GM11168 (cell line): Measurements from ENCODE around the gene SERINC1.

ENCODE experiments used
- in situ Hi-C: fragments of 300-500 bp; cut with MboI; formaldehyde crosslinking; loops from one replicate; pipeline ENCODE4 v1.12.0; 2022; ENCODE audit warnings: low sequenced_read_pairs; ENCODE audit not compliant: unreplicated experiment

Gene SERINC1

GRCh38 chr6:122399348-122400120, 72.1 kb downstream of the SERINC1 start, which contains the start of gene HSF2:
HSF2 (plus strand) TSS chr6:122399652; CDS start chr6:122399738, 86 bp downstream.
- in situ Hi-C loops = no loop called here

- in situ Hi-C loops = no loop called here
Observed at GRCh38 chr6:122399055-122399347, 72.6 kb downstream of the SERINC1 start.

GRCh38 chr6:122394016-122394415, 77.6 kb downstream of the SERINC1 start:
- in situ Hi-C loops = no loop called here

GRCh38 chr6:122393351-122393896, 78.2 kb downstream of the SERINC1 start:
- in situ Hi-C loops = no loop called here
